ENCODE results near the gene CDC42.

GRCh38 chr1:22111115-22111514, 58.6 kb downstream of the CDC42 start:
- no peak for TF ChIP-seq EZH2 (IDR thresholded peaks at IDR 0.05; ENCODE audit: low read length, unreplicated experiment)
- no peak for TF ChIP-seq CTCF (conservative IDR thresholded peaks at IDR 0.05; ENCODE audit: low read depth, low read length)
